ENCODE results near the gene BBX. TPM values are rescaled to one million over a fixed set of nuclear protein-coding genes. Genes with fewer than 3 reads are reported as not detected.

BBX gene
- polyA plus RNA-seq, 1 experiment, result 46.1 TPM

DNA sequence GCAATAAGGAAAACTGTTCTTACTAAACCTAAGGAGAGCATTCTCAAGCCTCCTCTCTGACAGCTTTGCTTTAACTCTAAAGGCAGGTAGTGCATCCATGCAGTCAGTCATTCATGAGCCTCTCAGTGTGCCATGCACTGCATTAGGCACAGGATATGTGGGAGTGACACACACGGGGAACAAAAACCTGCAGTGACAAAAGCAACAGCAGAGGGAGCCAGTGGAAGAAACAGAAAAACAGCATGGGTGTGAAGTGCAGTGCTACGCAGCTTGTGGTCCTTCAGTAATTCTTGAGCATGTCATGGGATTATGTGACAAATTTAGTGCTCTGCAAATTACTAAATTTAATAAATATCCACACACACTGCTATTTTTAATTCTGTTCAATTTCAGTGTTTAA lies 230.7 kb downstream of the BBX start:
- DNase-seq (ENCODE audit: low read depth, low spot score), result no peak
- CTCF ChIA-PET, result interaction anchor here (0.8 to 8.5 kb wide), 10 partner anchors 8 to 518 kb away, joined by 3 to 53 read pairs (median 4); no protein-coding TSS in a partner anchor

DNA sequence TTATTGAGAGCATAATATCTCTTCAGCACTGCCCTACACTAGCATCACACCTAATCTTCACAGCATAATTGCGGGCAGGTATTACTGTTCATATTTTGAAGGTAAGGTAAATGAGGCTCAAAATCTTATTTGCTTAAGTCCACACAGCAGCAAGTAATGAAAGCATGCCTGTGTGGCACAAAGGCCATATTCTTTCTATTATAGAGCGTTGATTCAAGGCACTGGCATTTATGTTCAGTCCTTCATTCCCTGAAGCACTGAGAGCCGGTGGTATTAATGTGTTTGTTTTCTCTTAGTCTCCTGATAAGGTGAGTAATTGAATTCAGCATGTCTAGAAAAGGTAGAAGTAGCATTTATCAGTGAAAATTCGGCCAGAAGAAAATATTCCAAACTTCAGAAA lies 231.2 kb downstream of the BBX start:
- DNase-seq (ENCODE audit: low read depth, low spot score), result no peak
- ChIA-PET CTCF (interaction anchor here (0.5 to 8.5 kb wide), 5 partner anchors 63 to 910 kb away, joined by 3 to 53 read pairs (median 5); no protein-coding TSS in a partner anchor), POLR2A (no interaction called here)
- Histone ChIP-seq H3K27ac (ENCODE audit: low read depth, low read length) (no peak overlapping the region), H3K9me3 (ENCODE audit: control insufficient read depth, insufficient read depth, low read length) (no peaks in the 10 kb centered on the region), H3K4me3 (ENCODE audit: low read depth, low read length) (no peak overlapping the region), H3K27me3 (ENCODE audit: control insufficient read depth, insufficient read depth, low read length) (no peaks in the 10 kb centered on the region)
- TF ChIP-seq, protein P1, sequence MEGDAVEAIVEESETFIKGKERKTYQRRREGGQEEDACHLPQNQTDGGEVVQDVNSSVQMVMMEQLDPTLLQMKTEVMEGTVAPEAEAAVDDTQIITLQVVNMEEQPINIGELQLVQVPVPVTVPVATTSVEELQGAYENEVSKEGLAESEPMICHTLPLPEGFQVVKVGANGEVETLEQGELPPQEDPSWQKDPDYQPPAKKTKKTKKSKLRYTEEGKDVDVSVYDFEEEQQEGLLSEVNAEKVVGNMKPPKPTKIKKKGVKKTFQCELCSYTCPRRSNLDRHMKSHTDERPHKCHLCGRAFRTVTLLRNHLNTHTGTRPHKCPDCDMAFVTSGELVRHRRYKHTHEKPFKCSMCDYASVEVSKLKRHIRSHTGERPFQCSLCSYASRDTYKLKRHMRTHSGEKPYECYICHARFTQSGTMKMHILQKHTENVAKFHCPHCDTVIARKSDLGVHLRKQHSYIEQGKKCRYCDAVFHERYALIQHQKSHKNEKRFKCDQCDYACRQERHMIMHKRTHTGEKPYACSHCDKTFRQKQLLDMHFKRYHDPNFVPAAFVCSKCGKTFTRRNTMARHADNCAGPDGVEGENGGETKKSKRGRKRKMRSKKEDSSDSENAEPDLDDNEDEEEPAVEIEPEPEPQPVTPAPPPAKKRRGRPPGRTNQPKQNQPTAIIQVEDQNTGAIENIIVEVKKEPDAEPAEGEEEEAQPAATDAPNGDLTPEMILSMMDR (IDR thresholded peaks at IDR 0.05; ENCODE audit: low read depth, low read length), result no peak

More for the DNA sequence above, 230.7 kb downstream of the BBX start:
- TF ChIP-seq, protein P1 (IDR thresholded peaks at IDR 0.05; ENCODE audit: low read depth, low read length), result peak; percentile 55
- POLR2A ChIA-PET, result no interaction called here
- no peak overlapping the region for H3K27ac ChIP-seq (ENCODE audit: low read depth, low read length)
- H3K27me3 ChIP-seq (ENCODE audit: control insufficient read depth, insufficient read depth, low read length), result no peaks in the 10 kb centered on the region
- H3K9me3 ChIP-seq (ENCODE audit: control insufficient read depth, insufficient read depth, low read length), result no peaks in the 10 kb centered on the region
- no peak overlapping the region for H3K4me3 ChIP-seq (ENCODE audit: low read depth, low read length)

DNA sequence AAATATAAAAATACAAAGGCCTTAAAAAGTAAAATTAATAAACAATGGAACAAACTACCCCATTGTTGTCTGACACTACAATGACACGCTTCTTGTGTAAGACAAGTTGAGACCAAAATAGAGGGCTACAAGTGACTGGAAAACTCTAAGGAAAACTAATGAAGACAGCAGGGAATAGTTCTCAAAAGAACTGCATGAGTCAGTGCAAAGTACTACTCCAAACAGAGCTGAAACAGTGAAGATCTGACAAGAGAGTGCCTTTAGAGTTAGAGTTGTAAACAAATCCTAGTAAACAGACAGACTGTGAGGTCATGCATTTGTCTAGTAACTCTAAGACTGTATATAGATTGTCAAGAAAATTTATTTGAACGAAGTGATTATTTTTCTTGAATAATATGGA lies 233.9 kb downstream of the BBX start:
- DNase-seq (ENCODE audit: low read depth, low spot score), result peak; percentile 15
- H3K4me3 ChIP-seq (ENCODE audit: low read depth, low read length), result no peak overlapping the region
- no peaks in the 10 kb centered on the region for H3K27me3 ChIP-seq (ENCODE audit: control insufficient read depth, insufficient read depth, low read length)
- TF ChIP-seq, protein P1 (IDR thresholded peaks at IDR 0.05; ENCODE audit: low read depth, low read length), result no peak
- no peak overlapping the region for H3K27ac ChIP-seq (ENCODE audit: low read depth, low read length)
- H3K9me3 ChIP-seq (ENCODE audit: control insufficient read depth, insufficient read depth, low read length), result no peaks in the 10 kb centered on the region
- CTCF ChIA-PET, result interaction anchor here (0.7 to 1.4 kb wide), 7 partner anchors 13 to 795 kb away, joined by 3 to 6 read pairs (median 4); no protein-coding TSS in a partner anchor
- POLR2A ChIA-PET, result no interaction called here

DNA sequence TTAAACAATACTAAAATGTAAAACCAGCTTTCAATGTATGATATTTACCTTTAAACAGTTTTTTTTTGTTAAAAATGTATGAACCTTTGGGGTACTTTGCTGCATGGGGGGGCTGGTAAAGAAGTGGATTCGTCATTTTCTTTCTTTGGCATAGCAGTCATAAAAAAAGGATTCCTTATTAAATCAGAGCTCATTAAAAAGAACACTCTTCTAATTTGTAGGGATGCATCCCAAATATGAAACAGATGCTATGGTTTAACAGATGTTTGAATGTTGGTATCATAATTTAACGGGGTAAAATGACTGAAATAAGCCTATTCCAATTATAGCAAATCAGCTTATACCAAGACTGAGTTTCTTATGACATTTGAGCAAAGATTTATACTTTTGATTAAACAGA lies 234.4 kb downstream of the BBX start:
- POLR2A ChIA-PET, result no interaction called here
- TF ChIP-seq, protein P1 (IDR thresholded peaks at IDR 0.05; ENCODE audit: low read depth, low read length), result no peak
- no peak for DNase-seq (ENCODE audit: low read depth, low spot score)
- Histone ChIP-seq H3K27ac (ENCODE audit: low read depth, low read length) (no peak overlapping the region), H3K4me3 (ENCODE audit: low read depth, low read length) (no peak overlapping the region), H3K9me3 (ENCODE audit: control insufficient read depth, insufficient read depth, low read length) (no peaks in the 10 kb centered on the region), H3K27me3 (ENCODE audit: control insufficient read depth, insufficient read depth, low read length) (no peaks in the 10 kb centered on the region)
- CTCF ChIA-PET, result interaction anchor here (0.6 to 1.4 kb wide), 7 partner anchors 67 to 720 kb away, joined by 3 to 6 read pairs (median 3); no protein-coding TSS in a partner anchor

DNA sequence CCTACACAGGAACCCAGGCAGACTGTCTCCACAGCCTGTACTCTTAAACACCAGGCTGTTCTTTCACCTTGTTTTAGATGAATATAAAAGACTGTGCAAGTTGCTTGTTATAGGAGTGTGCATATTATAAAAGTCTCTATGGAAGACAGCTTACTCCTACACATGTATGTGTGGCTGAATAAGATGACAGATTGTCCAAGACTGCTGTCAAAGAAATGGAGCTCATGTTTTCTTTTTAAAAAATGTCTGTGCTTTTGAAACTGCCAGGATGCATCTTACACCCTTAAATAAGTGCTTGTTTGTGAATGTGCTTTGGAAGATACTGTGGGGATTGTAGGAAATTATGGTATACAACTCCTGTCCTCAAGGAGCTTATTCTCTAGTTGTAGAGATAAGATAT lies 237.4 kb downstream of the BBX start:
- Histone ChIP-seq H3K27ac (ENCODE audit: low read depth, low read length) (no peak overlapping the region), H3K9me3 (ENCODE audit: control insufficient read depth, insufficient read depth, low read length) (no peaks in the 10 kb centered on the region), H3K27me3 (ENCODE audit: control insufficient read depth, insufficient read depth, low read length) (no peaks in the 10 kb centered on the region), H3K4me3 (ENCODE audit: low read depth, low read length) (no peak overlapping the region)
- no peak for DNase-seq (ENCODE audit: low read depth, low spot score)
- CTCF ChIA-PET, result interaction anchor here (0.9 to 1.4 kb wide), 3 partner anchors 70 to 167 kb away, joined by 3 to 6 read pairs (median 5); no protein-coding TSS in a partner anchor
- POLR2A ChIA-PET, result no interaction called here
- TF ChIP-seq, protein P1 (IDR thresholded peaks at IDR 0.05; ENCODE audit: low read depth, low read length), result no peak
